HG03175 (cell line): ENCODE measurements around the gene CCNE1.
A peak's percentile ranks its signal among the peaks of the same experiment; 100 is the strongest.

Experiments used
- ATAC-seq: cut with Tn5 transposase; IDR thresholded peaks from one replicate; pipeline ENCODE4 v1.9.1; 2021; ENCODE audit warnings: mild to moderate bottlenecking, moderate library complexity; ENCODE audit not compliant: unreplicated experiment

Gene CCNE1

GRCh38 chr19:29841559-29842367 is 30.0 kb downstream of the CCNE1 start:
- no peak for ATAC-seq

- no peak for ATAC-seq
Observed at GRCh38 chr19:29842471-29843179, 30.8 kb downstream of the CCNE1 start.

GRCh38 chr19:29843180-29844051 is 31.6 kb downstream of the CCNE1 start:
- ATAC-seq, result no peak

GRCh38 chr19:29844891-29845573 is 33.2 kb downstream of the CCNE1 start:
- peak; percentile 68 for ATAC-seq

GRCh38 chr19:29845574-29846176 is 33.9 kb downstream of the CCNE1 start:
- ATAC-seq, result no peak

GRCh38 chr19:29849208-29849607 is 37.4 kb downstream of the CCNE1 start:
- no peak for ATAC-seq

- ATAC-seq, result no peak
Observed at GRCh38 chr19:29850482-29850881, 38.7 kb downstream of the CCNE1 start.

GRCh38 chr19:29851769-29852521 is 40.2 kb downstream of the CCNE1 start:
- no peak for ATAC-seq

- no peak for ATAC-seq
Observed at GRCh38 chr19:29854033-29854432, 42.2 kb downstream of the CCNE1 start.

GRCh38 chr19:29855087-29855486 is 43.3 kb downstream of the CCNE1 start:
- ATAC-seq, result no peak

GRCh38 chr19:29855741-29856500 is 44.1 kb downstream of the CCNE1 start:
- no peak for ATAC-seq

- peak; percentile 49 for ATAC-seq
Observed at GRCh38 chr19:29858000-29858596, 46.3 kb downstream of the CCNE1 start.

GRCh38 chr19:29858621-29859020 is 46.8 kb downstream of the CCNE1 start:
- no peak for ATAC-seq

GRCh38 chr19:29860492-29860891 is 48.7 kb downstream of the CCNE1 start:
- ATAC-seq, result no peak

GRCh38 chr19:29861574-29861973 is 49.8 kb downstream of the CCNE1 start:
- no peak for ATAC-seq

- ATAC-seq, result no peak
Observed at GRCh38 chr19:29866011-29866410, 54.2 kb downstream of the CCNE1 start.

- no peak for ATAC-seq
Observed at GRCh38 chr19:29867984-29868383, 56.2 kb downstream of the CCNE1 start.

GRCh38 chr19:29871143-29871542 is 59.4 kb downstream of the CCNE1 start:
- ATAC-seq, result no peak
